GM12878 (cell line): ENCODE data around the gene NYAP1. TPM values are rescaled to one million over a fixed set of nuclear protein-coding genes. Genes with fewer than 3 reads are reported as not detected.

Source experiments
- ATAC-seq: fragments of 200-7000 bp; cut with Tn5 transposase; 3 replicates; pipeline ENCODE4 v1.9.1; 2020; ENCODE audit warnings: mild to moderate bottlenecking, moderate library complexity
- BruUV-seq: library from RNA; stranded (reverse); fragments of 400-500 nt; replicated peaks from 2 replicates; lab custom pipeline; 2021; lab: Mats Ljungman, UMichigan
- CTCF ChIA-PET: fragments of 300-600 bp; sonication (Branson Sonifier 250); formaldehyde crosslinking; extraction: SDS; loops from one replicate; lab custom pipeline; 2021; ENCODE audit warnings: inconsistent platforms; lab: Yijun Ruan, JAX
- POLR2A ChIA-PET: fragments of 350-600 bp; formaldehyde crosslinking; extraction: SDS; loops from one replicate; lab custom pipeline; 2021; ENCODE audit warnings: inconsistent platforms; lab: Charles Lee
- RAD21 ChIA-PET: fragments of 300-600 bp; sonication (Branson Sonifier 250); formaldehyde crosslinking; loops from one replicate; lab custom pipeline; 2023; ENCODE audit warnings: antibody characterized with exemption; ENCODE audit not compliant: unreplicated experiment; lab: Charles Lee
- SMC1A ChIA-PET: fragments of 300-600 bp; sonication (Branson Sonifier 250); formaldehyde crosslinking; loops from one replicate; lab custom pipeline; 2023; ENCODE audit not compliant: unreplicated experiment, uncharacterized antibody; lab: Charles Lee
- DNase-seq: peaks from one replicate; pipeline ENCODE4 v3.0.0-alpha.2; 2011; ENCODE audit warnings: low read depth, low spot score
- FAIRE-seq: peaks from 3 replicates; lab custom pipeline; 2011; peaks lifted over from hg19 to GRCh38; lab: Jason Lieb, UNC
- H2AFZ ChIP-seq: 2 replicates; pipeline ENCODE4 v1.6.0; 2011; ENCODE audit warnings: low read depth, low read length, control low read depth; ENCODE audit not compliant: control insufficient read depth
- H3K27ac ChIP-seq: 2 replicates; pipeline ENCODE4 v1.5.1; 2011; ENCODE audit warnings: control low read depth; ENCODE audit not compliant: control insufficient read depth, insufficient read depth
- H3K27me3 ChIP-seq, 2 experiments: replicated peaks in 1 of 2; 2 replicates each; pipeline versions ENCODE4 v1.6.0 to v1.6.1; 2011; ENCODE audit warnings: low read length in 1 of 2; ENCODE audit not compliant: control insufficient read depth in 2 of 2, insufficient read depth in 2 of 2
- H3K36me3 ChIP-seq, 2 experiments: 2 replicates each; pipeline ENCODE4 v1.5.1; 2011; ENCODE audit warnings: low read length in 1 of 2; ENCODE audit not compliant: control insufficient read depth in 2 of 2, insufficient read depth in 2 of 2
- H3K4me1 ChIP-seq: 2 replicates; pipeline ENCODE4 v1.6.1; 2011; ENCODE audit warnings: mild to moderate bottlenecking, low read length, moderate library complexity, mixed read lengths; ENCODE audit not compliant: control insufficient read depth, insufficient read depth
- H3K4me2 ChIP-seq: 2 replicates; pipeline ENCODE4 v1.6.0; 2011; ENCODE audit warnings: control low read depth; ENCODE audit not compliant: control insufficient read depth, insufficient read depth
- H3K4me3 ChIP-seq: fragments of 200-600 bp; sonication (generic); 2 replicates; pipeline ENCODE4 v1.5.1; 2016
- H3K79me2 ChIP-seq: 2 replicates; pipeline ENCODE4 v1.6.0; 2011; ENCODE audit warnings: low read length; ENCODE audit not compliant: control insufficient read depth, insufficient read depth
- H3K9ac ChIP-seq: 2 replicates; pipeline ENCODE4 v1.8.0; 2011; ENCODE audit warnings: low read length, control low read depth, mixed read lengths; ENCODE audit not compliant: control insufficient read depth, insufficient read depth
- H3K9me3 ChIP-seq: replicated peaks from 3 replicates; pipeline ENCODE4 v1.5.1; 2011; ENCODE audit warnings: mild to moderate bottlenecking, low read length; ENCODE audit not compliant: control insufficient read depth, insufficient read depth
- H4K20me1 ChIP-seq: 2 replicates; pipeline ENCODE4 v1.6.0; 2011; ENCODE audit not compliant: control insufficient read depth, insufficient read depth
- EGR1 ChIP-seq, 2 experiments: IDR thresholded peaks; 1 replicate in 1 of 2; 2 replicates in 1 of 2; pipeline ENCODE4 v1.6.1; 2011 to 2012; ENCODE audit warnings: low read depth in 2 of 2, low read length in 2 of 2, borderline replicate concordance in 1 of 2, mild to moderate bottlenecking in 1 of 2, moderate library complexity in 1 of 2
- EP300 ChIP-seq, 2 experiments: fragments of 150-350 bp in 1 of 2; IDR thresholded peaks; 2 replicates each; pipeline ENCODE4 v1.6.1; 2011 to 2012; ENCODE audit warnings: low read depth in 2 of 2, low read length in 2 of 2, borderline replicate concordance in 1 of 2, improper control_type of control experiment in 1 of 2, inconsistent platforms in 1 of 2; ENCODE audit not compliant: control insufficient read depth in 1 of 2
- ESRRA ChIP-seq: IDR thresholded peaks from 2 replicates; pipeline ENCODE4 v1.6.1; 2012; ENCODE audit warnings: mild to moderate bottlenecking, low read length, improper control_type of control experiment
- EZH2 ChIP-seq: IDR thresholded peaks from 2 replicates; pipeline ENCODE4 v1.6.1; 2012; ENCODE audit warnings: low read depth, mild to moderate bottlenecking, control low read depth, inconsistent platforms, low read length, borderline replicate concordance; ENCODE audit not compliant: control insufficient read depth
- MEF2B ChIP-seq: fragments of 450-650 bp; IDR thresholded peaks from 2 replicates; pipeline ENCODE4 v1.6.1; 2018; ENCODE audit warnings: mild to moderate bottlenecking, moderate library complexity; ENCODE audit not compliant: partially characterized antibody, poor library complexity, severe bottlenecking
- NFYA ChIP-seq: IDR thresholded peaks from 2 replicates; pipeline ENCODE4 v1.6.1; 2011; ENCODE audit warnings: low read depth, mild to moderate bottlenecking, low read length, improper control_type of control experiment, borderline replicate concordance
- RAD21 ChIP-seq: IDR thresholded peaks from 2 replicates; pipeline ENCODE4 v1.6.1; 2011; ENCODE audit warnings: mild to moderate bottlenecking, low read depth, low read length, moderate library complexity; ENCODE audit not compliant: insufficient read depth
- SIN3A ChIP-seq: IDR thresholded peaks from 2 replicates; pipeline ENCODE4 v1.6.1; 2012; ENCODE audit warnings: low read depth, low read length, improper control_type of control experiment
- SMAD5 ChIP-seq: IDR thresholded peaks from 2 replicates; pipeline ENCODE4 v1.6.1; 2016; ENCODE audit warnings: antibody characterized with exemption, low read depth
- ZNF274 ChIP-seq: IDR thresholded peaks from one replicate; pipeline ENCODE4 v1.8.0; 2011; ENCODE audit not compliant: insufficient read length, insufficient read depth
- ZNF622 ChIP-seq: fragments of 450-650 bp; IDR thresholded peaks from 2 replicates; pipeline ENCODE4 v1.6.1; 2017; ENCODE audit warnings: mild to moderate bottlenecking, inconsistent platforms
- WGBS: methylation state at CpG from one replicate; pipeline ENCODE4 v1.1.6; 2016; ENCODE audit warnings: low lambda C conversion rate; ENCODE audit not compliant: insufficient replicate concordance, insufficient coverage; ENCODE audit errors: missing lambda C conversion rate; 5-methylcytosine and 5-hydroxymethylcytosine counted together
- in situ Hi-C: fragments of 300-500 bp; cut with MboI; formaldehyde crosslinking; loops from 9 replicates; pipeline ENCODE4 v1.14.3; 2018; ENCODE audit warnings: mixed read lengths
- intact Hi-C: fragments of 100-400 bp; cut with micrococcal nuclease; formaldehyde crosslinking; loops from one replicate; pipeline ENCODE4 v1.14.2; 2022; ENCODE audit not compliant: unreplicated experiment
- polyA plus RNA-seq, 11 experiments: library from polyadenylated mRNA; depleted of rRNA in 4 of 11; unstranded in 6 of 11; stranded (reverse) in 5 of 11; fragments of >200 nt; fragmentation: Nextera tagmentation in 4 of 11; fragmentation: Illumina TruSeq in 1 of 11; extraction: Ambion mirVana in 4 of 11; extraction: Trizol in 1 of 11; gene quantifications; 1 replicate in 1 of 11; 2 replicates in 10 of 11; pipeline versions ENCODE4 v1.2.1 to v1.2.3, GENCODE V29; 2011 to 2016; ENCODE audit warnings: inconsistent platforms in 2 of 11, missing spikeins in 2 of 11, low read depth in 1 of 11
- total RNA-seq, 4 experiments: library from RNA; depleted of rRNA in 3 of 4; stranded (reverse); fragments of >200 nt in 3 of 4; fragmentation: Illumina TruSeq in 1 of 4; extraction: Trizol in 1 of 4; gene quantifications; 2 replicates each; pipeline versions ENCODE4 v1.2.1 to v1.2.3, GENCODE V29; 2013 to 2021
- TF ChIP-seq, protein P1 (sequence below): fragments of 450-650 bp; formaldehyde crosslinking; IDR thresholded peaks from 2 replicates; pipeline ENCODE4 v1.4.0; 2022; ENCODE audit warnings: mild to moderate bottlenecking, moderate library complexity
- TF ChIP-seq, protein P2 (sequence below): IDR thresholded peaks from 2 replicates; pipeline ENCODE4 v1.6.1; 2012; ENCODE audit warnings: improper control_type of control experiment, low read depth, low read length; ENCODE audit not compliant: insufficient replicate concordance
- TF ChIP-seq, protein P3 (sequence below): IDR thresholded peaks from 2 replicates; pipeline ENCODE4 v1.6.1; 2012; ENCODE audit warnings: low read depth, low read length, improper control_type of control experiment

NYAP1 gene
- total and polyA plus RNA-seq, 10 of the 15 experiments (the other 5 are each of a cell fraction or from before 2014, with no cell fraction given): 0.04 to 0.28 (median 0.11) TPM; not detected in 6

DNA sequence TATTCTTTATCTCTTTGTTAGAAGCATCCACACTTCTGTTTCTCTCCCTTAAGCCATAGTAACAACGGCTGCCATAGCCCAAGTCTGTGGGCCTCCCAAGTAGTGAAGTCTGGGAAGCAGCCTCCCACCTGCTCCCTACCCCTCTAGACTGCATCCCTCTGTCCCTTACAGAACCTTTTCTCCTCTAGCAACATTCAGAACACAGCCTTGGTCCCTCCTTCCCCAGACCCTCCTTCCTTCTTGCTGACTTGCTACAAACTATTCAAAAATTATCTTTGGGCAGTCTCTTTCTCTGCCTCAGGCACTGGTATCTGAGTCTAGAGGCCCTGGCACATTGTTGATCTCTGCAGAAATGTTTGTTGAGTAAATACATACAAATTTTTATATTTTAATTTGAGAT is 2.3 kb upstream of the NYAP1 start:
- ChIA-PET CTCF (interaction anchor here (0.6 to 5.6 kb wide), 11 partner anchors 8 to 349 kb away, joined by 3 to 49 read pairs (median 5); no protein-coding TSS in a partner anchor), POLR2A (interaction anchor here (0.6 to 1.4 kb wide), 2 partner anchors 79 to 198 kb away, joined by 4 to 5 read pairs; no protein-coding TSS in a partner anchor), RAD21 (interaction anchor here (1.3 to 1.6 kb wide), 3 partner anchors 11 to 103 kb away, joined by 4 to 13 read pairs (median 9); no protein-coding TSS in a partner anchor), SMC1A (interaction anchor here (0.7 kb wide), 1 partner anchor 29 kb away, joined by 5 read pairs; no protein-coding TSS in a partner anchor)
- FAIRE-seq (no peak), ATAC-seq (no peak), DNase-seq (no peak)
- H3K27me3 ChIP-seq: no peaks in the 10 kb centered on the region
- in situ Hi-C loops (no loop called here), intact Hi-C loops (no loop called here)
- no peak overlapping the region for H2AFZ ChIP-seq
- WGBS: 82% methylated on average over 1 of the region's 1 CpG
- no peak overlapping the region for H3K4me2 ChIP-seq
- no peaks in the 10 kb centered on the region; the same call in 1 of the 2 replicates for H4K20me1 ChIP-seq
- no TSS peak for BruUV-seq
- H3K9me3 ChIP-seq: no peaks in the 10 kb centered on the region
- H3K79me2 ChIP-seq: peaks cover 30% of the 10 kb centered on the region
- no peaks in the 10 kb centered on the region; a peak in 1 of 4 replicates for H3K36me3 ChIP-seq
- no peak overlapping the region for H3K27ac ChIP-seq
- H3K4me1 ChIP-seq: peaks cover 11% of the 10 kb centered on the region
- H3K4me3 ChIP-seq: no peak overlapping the region
- no peak overlapping the region for H3K9ac ChIP-seq
- TF ChIP-seq EP300 (IDR thresholded peaks at IDR 0.05; ENCODE audit: borderline replicate concordance in 1 of 2, control insufficient read depth in 1 of 2, low read depth in 2 of 2, low read length in 2 of 2) (no peak), ZNF622 (no peak), SMAD5 (no peak), MEF2B (no peak), RAD21 (no peak), EZH2 (no peak), ESRRA (no peak), NFYA (no peak), EGR1 (IDR thresholded peaks at IDR 0.05; ENCODE audit: borderline replicate concordance in 1 of 2, low read depth in 2 of 2, low read length in 2 of 2) (no peak), ZNF274 (no peak), SIN3A (no peak)
- TF ChIP-seq, protein P1, sequence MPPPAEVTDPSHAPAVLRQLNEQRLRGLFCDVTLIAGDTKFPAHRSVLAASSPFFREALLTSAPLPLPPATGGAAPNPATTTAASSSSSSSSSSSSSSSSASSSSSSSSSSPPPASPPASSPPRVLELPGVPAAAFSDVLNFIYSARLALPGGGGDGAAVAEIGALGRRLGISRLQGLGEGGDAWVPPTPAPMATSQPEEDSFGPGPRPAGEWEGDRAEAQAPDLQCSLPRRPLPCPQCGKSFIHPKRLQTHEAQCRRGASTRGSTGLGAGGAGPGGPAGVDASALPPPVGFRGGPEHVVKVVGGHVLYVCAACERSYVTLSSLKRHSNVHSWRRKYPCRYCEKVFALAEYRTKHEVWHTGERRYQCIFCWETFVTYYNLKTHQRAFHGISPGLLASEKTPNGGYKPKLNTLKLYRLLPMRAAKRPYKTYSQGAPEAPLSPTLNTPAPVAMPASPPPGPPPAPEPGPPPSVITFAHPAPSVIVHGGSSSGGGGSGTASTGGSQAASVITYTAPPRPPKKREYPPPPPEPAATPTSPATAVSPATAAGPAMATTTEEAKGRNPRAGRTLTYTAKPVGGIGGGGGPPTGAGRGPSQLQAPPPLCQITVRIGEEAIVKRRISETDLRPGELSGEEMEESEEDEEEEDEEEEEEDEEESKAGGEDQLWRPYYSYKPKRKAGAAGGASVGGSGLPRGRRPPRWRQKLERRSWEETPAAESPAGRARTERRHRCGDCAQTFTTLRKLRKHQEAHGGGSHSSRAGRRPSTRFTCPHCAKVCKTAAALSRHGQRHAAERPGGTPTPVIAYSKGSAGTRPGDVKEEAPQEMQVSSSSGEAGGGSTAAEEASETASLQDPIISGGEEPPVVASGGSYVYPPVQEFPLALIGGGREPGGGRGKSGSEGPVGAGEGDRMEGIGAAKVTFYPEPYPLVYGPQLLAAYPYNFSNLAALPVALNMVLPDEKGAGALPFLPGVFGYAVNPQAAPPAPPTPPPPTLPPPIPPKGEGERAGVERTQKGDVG (CRISPR knock-in tag): no peak
- TF ChIP-seq, protein P2, sequence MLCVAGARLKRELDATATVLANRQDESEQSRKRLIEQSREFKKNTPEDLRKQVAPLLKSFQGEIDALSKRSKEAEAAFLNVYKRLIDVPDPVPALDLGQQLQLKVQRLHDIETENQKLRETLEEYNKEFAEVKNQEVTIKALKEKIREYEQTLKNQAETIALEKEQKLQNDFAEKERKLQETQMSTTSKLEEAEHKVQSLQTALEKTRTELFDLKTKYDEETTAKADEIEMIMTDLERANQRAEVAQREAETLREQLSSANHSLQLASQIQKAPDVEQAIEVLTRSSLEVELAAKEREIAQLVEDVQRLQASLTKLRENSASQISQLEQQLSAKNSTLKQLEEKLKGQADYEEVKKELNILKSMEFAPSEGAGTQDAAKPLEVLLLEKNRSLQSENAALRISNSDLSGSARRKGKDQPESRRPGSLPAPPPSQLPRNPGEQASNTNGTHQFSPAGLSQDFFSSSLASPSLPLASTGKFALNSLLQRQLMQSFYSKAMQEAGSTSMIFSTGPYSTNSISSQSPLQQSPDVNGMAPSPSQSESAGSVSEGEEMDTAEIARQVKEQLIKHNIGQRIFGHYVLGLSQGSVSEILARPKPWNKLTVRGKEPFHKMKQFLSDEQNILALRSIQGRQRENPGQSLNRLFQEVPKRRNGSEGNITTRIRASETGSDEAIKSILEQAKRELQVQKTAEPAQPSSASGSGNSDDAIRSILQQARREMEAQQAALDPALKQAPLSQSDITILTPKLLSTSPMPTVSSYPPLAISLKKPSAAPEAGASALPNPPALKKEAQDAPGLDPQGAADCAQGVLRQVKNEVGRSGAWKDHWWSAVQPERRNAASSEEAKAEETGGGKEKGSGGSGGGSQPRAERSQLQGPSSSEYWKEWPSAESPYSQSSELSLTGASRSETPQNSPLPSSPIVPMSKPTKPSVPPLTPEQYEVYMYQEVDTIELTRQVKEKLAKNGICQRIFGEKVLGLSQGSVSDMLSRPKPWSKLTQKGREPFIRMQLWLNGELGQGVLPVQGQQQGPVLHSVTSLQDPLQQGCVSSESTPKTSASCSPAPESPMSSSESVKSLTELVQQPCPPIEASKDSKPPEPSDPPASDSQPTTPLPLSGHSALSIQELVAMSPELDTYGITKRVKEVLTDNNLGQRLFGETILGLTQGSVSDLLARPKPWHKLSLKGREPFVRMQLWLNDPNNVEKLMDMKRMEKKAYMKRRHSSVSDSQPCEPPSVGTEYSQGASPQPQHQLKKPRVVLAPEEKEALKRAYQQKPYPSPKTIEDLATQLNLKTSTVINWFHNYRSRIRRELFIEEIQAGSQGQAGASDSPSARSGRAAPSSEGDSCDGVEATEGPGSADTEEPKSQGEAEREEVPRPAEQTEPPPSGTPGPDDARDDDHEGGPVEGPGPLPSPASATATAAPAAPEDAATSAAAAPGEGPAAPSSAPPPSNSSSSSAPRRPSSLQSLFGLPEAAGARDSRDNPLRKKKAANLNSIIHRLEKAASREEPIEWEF: no peak
- TF ChIP-seq, protein P3, sequence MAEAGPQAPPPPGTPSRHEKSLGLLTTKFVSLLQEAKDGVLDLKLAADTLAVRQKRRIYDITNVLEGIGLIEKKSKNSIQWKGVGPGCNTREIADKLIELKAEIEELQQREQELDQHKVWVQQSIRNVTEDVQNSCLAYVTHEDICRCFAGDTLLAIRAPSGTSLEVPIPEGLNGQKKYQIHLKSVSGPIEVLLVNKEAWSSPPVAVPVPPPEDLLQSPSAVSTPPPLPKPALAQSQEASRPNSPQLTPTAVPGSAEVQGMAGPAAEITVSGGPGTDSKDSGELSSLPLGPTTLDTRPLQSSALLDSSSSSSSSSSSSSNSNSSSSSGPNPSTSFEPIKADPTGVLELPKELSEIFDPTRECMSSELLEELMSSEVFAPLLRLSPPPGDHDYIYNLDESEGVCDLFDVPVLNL: no peak
